CD14-positive monocyte (primary cell): ENCODE measurements around the gene MED12L. TPM values are rescaled to one million over a fixed set of nuclear protein-coding genes. Genes with fewer than 3 reads are reported as not detected.

Experiments used
- DNase-seq, 3 donors: peaks; one replicate each; pipeline ENCODE4 v3.0.0-alpha.2; 2011 to 2022
- H2AFZ ChIP-seq: 2 replicates; pipeline ENCODE4 v1.6.0; 2012; ENCODE audit warnings: mild to moderate bottlenecking, low read depth, low read length, inconsistent platforms; ENCODE audit not compliant: insufficient read depth, poor library complexity, severe bottlenecking
- H3K27ac ChIP-seq, 2 donors: 1 replicate in 1 of 2; 2 replicates in 1 of 2; pipeline ENCODE4 v1.5.1; 2012 to 2013; ENCODE audit warnings: low read length in 2 of 2, control low read depth in 1 of 2, inconsistent platforms in 1 of 2, low read depth in 1 of 2, mild to moderate bottlenecking in 1 of 2
- H3K27me3 ChIP-seq, 2 donors: one replicate each; pipeline versions ENCODE4 v1.6.0 to v1.6.1; 2011 to 2013; ENCODE audit warnings: low read length in 2 of 2; ENCODE audit not compliant: control insufficient read depth in 2 of 2, insufficient read depth in 2 of 2
- H3K36me3 ChIP-seq, 2 donors: replicated peaks in 1 of 2; 1 replicate in 1 of 2; 2 replicates in 1 of 2; pipeline versions ENCODE4 v1.5.1 to v1.6.1; 2012 to 2013; ENCODE audit warnings: low read length in 2 of 2, control low read depth in 1 of 2, inconsistent platforms in 1 of 2, mild to moderate bottlenecking in 1 of 2; ENCODE audit not compliant: insufficient read depth in 2 of 2, control insufficient read depth in 1 of 2
- H3K4me1 ChIP-seq, 2 donors: 1 replicate in 1 of 2; 2 replicates in 1 of 2; pipeline versions ENCODE4 v1.5.1 to v1.6.1; 2012 to 2013; ENCODE audit warnings: low read length in 2 of 2, control low read depth in 1 of 2, inconsistent platforms in 1 of 2, mild to moderate bottlenecking in 1 of 2, moderate library complexity in 1 of 2; ENCODE audit not compliant: insufficient read depth in 2 of 2, control insufficient read depth in 1 of 2
- H3K4me2 ChIP-seq: replicated peaks from 2 replicates; pipeline ENCODE3; 2012; ENCODE audit warnings: low read length, moderate library complexity, mild to moderate bottlenecking; ENCODE audit not compliant: poor library complexity, severe bottlenecking; ENCODE audit errors: extremely low read depth
- H3K4me3 ChIP-seq, 3 experiments: fragments of 200-600 bp in 1 of 3; sonication (generic) in 1 of 3; replicated peaks in 1 of 3; 1 replicate in 2 of 3; 2 replicates in 1 of 3; pipeline ENCODE4 v1.5.1; 2011 to 2013; ENCODE audit warnings: low read length in 3 of 3, mild to moderate bottlenecking in 3 of 3, control low read depth in 2 of 3, low read depth in 2 of 3, inconsistent platforms in 1 of 3, moderate library complexity in 1 of 3
- H3K79me2 ChIP-seq: 2 replicates; pipeline ENCODE4 v1.6.0; 2012; ENCODE audit warnings: mild to moderate bottlenecking, control low read depth, inconsistent platforms, low read length, moderate library complexity; ENCODE audit not compliant: insufficient read depth
- H3K9ac ChIP-seq: 2 replicates; pipeline ENCODE4 v1.6.0; 2017; ENCODE audit warnings: low read length, mild to moderate bottlenecking; ENCODE audit not compliant: insufficient read depth, poor library complexity, severe bottlenecking
- H3K9me3 ChIP-seq, 2 donors: replicated peaks in 1 of 2; 1 replicate in 1 of 2; 2 replicates in 1 of 2; pipeline versions ENCODE4 v1.5.1 to v1.6.1; 2012 to 2013; ENCODE audit warnings: low read length in 2 of 2, control low read depth in 1 of 2; ENCODE audit not compliant: control insufficient read depth in 1 of 2, insufficient read depth in 1 of 2
- H4K20me1 ChIP-seq: 2 replicates; pipeline ENCODE4 v1.6.0; 2012; ENCODE audit warnings: mild to moderate bottlenecking, low read length, control low read depth, moderate library complexity; ENCODE audit not compliant: insufficient read depth
- H3K27ac Mint-ChIP-seq, 7 donors: one replicate each; pipeline ENCODE4 v1.8.0; 2020; ENCODE audit warnings: mild to moderate bottlenecking in 7 of 7, mixed read lengths in 7 of 7, moderate library complexity in 6 of 7, inconsistent platforms in 2 of 7
- H3K27me3 Mint-ChIP-seq, 3 donors: one replicate each; pipeline ENCODE4 v1.8.0; 2021 to 2022; ENCODE audit warnings: low read depth in 3 of 3, mild to moderate bottlenecking in 3 of 3, mixed read lengths in 3 of 3, moderate library complexity in 3 of 3, inconsistent platforms in 1 of 3
- H3K36me3 Mint-ChIP-seq, 2 donors: one replicate each; pipeline ENCODE4 v1.8.0; 2020; ENCODE audit warnings: mixed read lengths in 2 of 2, inconsistent platforms in 1 of 2, mild to moderate bottlenecking in 1 of 2
- H3K4me1 Mint-ChIP-seq: one replicate; pipeline ENCODE4 v1.8.0; 2020; ENCODE audit warnings: mild to moderate bottlenecking, mixed read lengths
- H3K4me3 Mint-ChIP-seq, 2 donors: one replicate each; pipeline ENCODE4 v1.8.0; 2020; ENCODE audit warnings: mild to moderate bottlenecking in 2 of 2, mixed read lengths in 2 of 2, moderate library complexity in 1 of 2
- H3K9me3 Mint-ChIP-seq, 7 donors: one replicate each; pipeline ENCODE4 v1.8.0; 2020 to 2022; ENCODE audit warnings: mixed read lengths in 7 of 7, mild to moderate bottlenecking in 6 of 7, moderate library complexity in 6 of 7, inconsistent platforms in 2 of 7
- CTCF ChIP-seq: fragments of 200-600 bp; IDR thresholded peaks from one replicate; pipeline ENCODE4 v1.8.0; 2022; ENCODE audit warnings: antibody characterized with exemption, mild to moderate bottlenecking
- WGBS: methylation state at CpG from one replicate; pipeline ENCODE4 v1.1.5; 2013; ENCODE audit warnings: missing lambda C conversion rate; ENCODE audit not compliant: insufficient coverage; 5-methylcytosine and 5-hydroxymethylcytosine counted together
- intact Hi-C, 2 donors: fragments of 100-400 bp; cut with micrococcal nuclease; formaldehyde crosslinking; loops; one replicate each; pipeline versions ENCODE4 v1.15.0 to v1.15.1; 2023
- polyA plus RNA-seq, 3 donors: library from polyadenylated mRNA; depleted of rRNA in 1 of 3; unstranded in 2 of 3; stranded (reverse) in 1 of 3; fragments of 300-500 nt in 2 of 3; fragments of >200 nt in 1 of 3; fragmentation: Illumina TruSeq in 2 of 3; gene quantifications; 1 replicate in 2 of 3; 2 replicates in 1 of 3; pipeline ENCODE4 v1.2.3, GENCODE V29; 2012 to 2021

Gene MED12L
- polyA plus RNA-seq, 3 donors, result 0.12 to 0.29 TPM; not detected in 1

GRCh38 chr3:151100076-151100475 is 14.6 kb downstream of the MED12L start:
- H3K27ac Mint-ChIP-seq, result no peak overlapping the region

GRCh38 chr3:151101270-151101969 is 16.0 kb downstream of the MED12L start:
- no peak overlapping the region for H3K4me3 ChIP-seq
- peaks cover 0 to 3% (median 0%) of the 10 kb centered on the region in 7 donors for H3K9me3 Mint-ChIP-seq
- no peaks in the 10 kb centered on the region for H3K27me3 Mint-ChIP-seq
- H4K20me1 ChIP-seq, result no peaks in the 10 kb centered on the region
- no peak overlapping the region for H3K27ac ChIP-seq
- no peaks in the 10 kb centered on the region for H3K9me3 ChIP-seq
- H3K36me3 Mint-ChIP-seq, result no peaks in the 10 kb centered on the region
- no peak overlapping the region for H2AFZ ChIP-seq
- H3K4me3 Mint-ChIP-seq, result no peak overlapping the region
- H3K4me1 ChIP-seq, result no peaks in the 10 kb centered on the region
- no peak for TF ChIP-seq CTCF
- H3K4me1 Mint-ChIP-seq, result no peaks in the 10 kb centered on the region
- no peak overlapping the region for H3K27ac Mint-ChIP-seq
- H3K4me2 ChIP-seq, result no peak overlapping the region
- no peak overlapping the region for H3K9ac ChIP-seq
- no peaks in the 10 kb centered on the region for H3K79me2 ChIP-seq
- WGBS, result 59% methylated on average over 6 of the region's 8 CpGs
- H3K27me3 ChIP-seq, result no peaks in the 10 kb centered on the region
- no peaks in the 10 kb centered on the region for H3K36me3 ChIP-seq
- no peak for DNase-seq
- intact Hi-C loops, result no loop called here

More at GRCh38 chr3:151100076-151100475, 14.6 kb downstream of the MED12L start:
- TF ChIP-seq CTCF, result no peak
- no CpG with 5 or more reads among the region's 1 CpG for WGBS
- H3K36me3 Mint-ChIP-seq, result no peaks in the 10 kb centered on the region
- no peaks in the 10 kb centered on the region for H4K20me1 ChIP-seq
- no peaks in the 10 kb centered on the region for H3K27me3 ChIP-seq
- no peaks in the 10 kb centered on the region for H3K27me3 Mint-ChIP-seq
- H3K79me2 ChIP-seq, result no peaks in the 10 kb centered on the region
- no peaks in the 10 kb centered on the region for H3K36me3 ChIP-seq
- no peak overlapping the region for H3K9ac ChIP-seq
- intact Hi-C loops, result no loop called here
- no peak for DNase-seq
- peaks cover 0 to 3% (median 0%) of the 10 kb centered on the region in 7 donors for H3K9me3 Mint-ChIP-seq
- no peak overlapping the region for H3K27ac ChIP-seq
- no peaks in the 10 kb centered on the region for H3K4me1 Mint-ChIP-seq
- H3K4me3 Mint-ChIP-seq, result no peak overlapping the region
- no peak overlapping the region for H3K4me2 ChIP-seq
- no peaks in the 10 kb centered on the region for H3K4me1 ChIP-seq
- no peak overlapping the region for H2AFZ ChIP-seq
- no peaks in the 10 kb centered on the region for H3K9me3 ChIP-seq
- no peak overlapping the region for H3K4me3 ChIP-seq
